K562 (cell line): Measurements from ENCODE around the gene ATXN1L. TPM values are rescaled to one million over a fixed set of nuclear protein-coding genes. Genes with fewer than 3 reads are reported as not detected.

Experiments
- ARNT ChIP-seq, 2 experiments: fragments of 450-650 bp; IDR thresholded peaks; 2 replicates each; pipeline ENCODE4 v1.6.1; 2016; ENCODE audit warnings: mild to moderate bottlenecking in 1 of 2
- CREB3 ChIP-seq: fragments of 450-650 bp; conservative IDR thresholded peaks from 2 replicates; pipeline ENCODE4 v1.6.1; 2016; ENCODE audit warnings: missing genetic modification characterization, low read depth, mild to moderate bottlenecking, missing compliant biosample characterization, moderate library complexity
- E2F1 ChIP-seq: sonication (generic); formaldehyde crosslinking; IDR thresholded peaks from 2 replicates; pipeline ENCODE4 v1.8.1; 2023; ENCODE audit warnings: mild to moderate bottlenecking, missing genetic modification reagents, moderate library complexity
- HBP1 ChIP-seq: fragments of 450-650 bp; formaldehyde crosslinking; IDR thresholded peaks from 2 replicates; pipeline ENCODE4 v1.4.0; 2022; ENCODE audit warnings: missing genetic modification characterization
- HCFC1 ChIP-seq: IDR thresholded peaks from 2 replicates; pipeline ENCODE4 v1.6.1; 2012; ENCODE audit warnings: low read depth, low read length, improper control_type of control experiment
- ILF3 ChIP-seq: fragments of 450-650 bp; IDR thresholded peaks from 2 replicates; pipeline ENCODE4 v1.6.1; 2018; ENCODE audit warnings: antibody characterized with exemption, mild to moderate bottlenecking, moderate library complexity, borderline replicate concordance
- NR4A1 ChIP-seq, 2 experiments: fragments of 250-450 bp in 1 of 2; fragments of 450-650 bp in 1 of 2; sonication (Bioruptor Pico) in 1 of 2; IDR thresholded peaks; 2 replicates each; pipeline versions ENCODE4 v1.4.0 to v1.6.1; 2016 to 2020; ENCODE audit warnings: mild to moderate bottlenecking in 2 of 2, missing compliant biosample characterization in 1 of 2, missing genetic modification characterization in 1 of 2, moderate library complexity in 1 of 2
- PHB2 ChIP-seq: fragments of 450-650 bp; IDR thresholded peaks from 2 replicates; pipeline ENCODE4 v1.6.1; 2017; ENCODE audit warnings: low read depth
- PHF8 ChIP-seq: fragments of 200-600 bp; sonication (generic); IDR thresholded peaks from 2 replicates; pipeline ENCODE4 v1.6.1; 2012; ENCODE audit warnings: mixed run types, mild to moderate bottlenecking, inconsistent platforms, low read length, moderate library complexity, borderline replicate concordance
- RBM15 ChIP-seq: fragments of 200-400 bp; formaldehyde crosslinking; IDR thresholded peaks from 2 replicates; pipeline ENCODE4 v1.6.1; 2018; ENCODE audit warnings: mild to moderate bottlenecking, low read length, moderate library complexity; ENCODE audit not compliant: insufficient read depth
- TAF9B ChIP-seq: fragments of 450-650 bp; IDR thresholded peaks from 2 replicates; pipeline ENCODE4 v1.6.1; 2018; ENCODE audit warnings: mild to moderate bottlenecking; ENCODE audit not compliant: partially characterized antibody
- ZNF143 ChIP-seq: sonication (generic); formaldehyde crosslinking; IDR thresholded peaks from 2 replicates; pipeline ENCODE4 v1.9.0; 2022; ENCODE audit warnings: mild to moderate bottlenecking, missing genetic modification reagents
- ZNF592 ChIP-seq: fragments of 450-650 bp; IDR thresholded peaks from 2 replicates; pipeline ENCODE4 v1.6.1; 2017; ENCODE audit warnings: antibody characterized with exemption, mild to moderate bottlenecking
- ZNF830 ChIP-seq: fragments of 250-450 bp; sonication (Bioruptor Pico); IDR thresholded peaks from 2 replicates; pipeline ENCODE4 v1.5.0; 2021; ENCODE audit warnings: mild to moderate bottlenecking
- polyA plus RNA-seq, 8 experiments: library from polyadenylated mRNA; depleted of rRNA in 4 of 8; stranded (reverse) in 5 of 8; unstranded in 3 of 8; fragments of >200 nt; fragmentation: Nextera tagmentation in 2 of 8; fragmentation: Illumina TruSeq in 1 of 8; extraction: Ambion mirVana in 2 of 8; extraction: Trizol in 1 of 8; gene quantifications; 2 replicates each; pipeline versions ENCODE4 v1.2.1 to v1.2.3, GENCODE V29; 2011 to 2014; ENCODE audit warnings: inconsistent platforms in 1 of 8, missing spikeins in 1 of 8
- total RNA-seq, 7 experiments: library from RNA; depleted of rRNA in 6 of 7; stranded (reverse); fragments of >200 nt in 6 of 7; fragmentation: Illumina TruSeq in 2 of 7; extraction: Trizol in 2 of 7; gene quantifications; 2 replicates each; pipeline versions ENCODE4 v1.2.1 to v1.2.3, GENCODE V29; 2011 to 2021; ENCODE audit warnings: low replicate concordance in 1 of 7

The ATXN1L gene
- total and polyA plus RNA-seq, 9 of the 15 experiments (the other 6 are each of a cell fraction or from before 2014, with no cell fraction given) = 1.4 to 11.3 (median 9.3) TPM

GRCh38 chr16:71845639-71846430 is at the start of gene ATXN1L (continued):
- no peak for TF ChIP-seq HBP1 (CRISPR knock-in tag)
- 0 out of 2 replicates have a peak, but pooled peaks have one; percentile 31 for TF ChIP-seq ZNF143 (CRISPR knock-in tag)
- TF ChIP-seq TAF9B = no peak
- no peak for TF ChIP-seq CREB3 (tag)
- TF ChIP-seq HCFC1 = peak; percentile 86
- TF ChIP-seq E2F1 = 0 out of 2 replicates have a peak, but pooled peaks have one; percentile 47
- TF ChIP-seq NR4A1 (CRISPR knock-in tag; IDR thresholded peaks at IDR 0.05) = no peak
- no peak for TF ChIP-seq NR4A1 (tag; IDR thresholded peaks at IDR 0.05)
- TF ChIP-seq PHB2 = no peak
- no peak for TF ChIP-seq ZNF592
- TF ChIP-seq ZNF830 = no peak
- no peak for TF ChIP-seq ARNT (IDR thresholded peaks at IDR 0.05)
- TF ChIP-seq ILF3 = no peak
- peak; percentile 97; the same call in 1 of the 2 replicates for TF ChIP-seq PHF8
- no peak for TF ChIP-seq RBM15
